ENCODE results near the gene HYI. TPM values are rescaled to one million over a fixed set of nuclear protein-coding genes. Genes with fewer than 3 reads are reported as not detected.

HYI gene
- total RNA-seq, 1 experiment from 2014 or later, result 34.5 TPM

DNA sequence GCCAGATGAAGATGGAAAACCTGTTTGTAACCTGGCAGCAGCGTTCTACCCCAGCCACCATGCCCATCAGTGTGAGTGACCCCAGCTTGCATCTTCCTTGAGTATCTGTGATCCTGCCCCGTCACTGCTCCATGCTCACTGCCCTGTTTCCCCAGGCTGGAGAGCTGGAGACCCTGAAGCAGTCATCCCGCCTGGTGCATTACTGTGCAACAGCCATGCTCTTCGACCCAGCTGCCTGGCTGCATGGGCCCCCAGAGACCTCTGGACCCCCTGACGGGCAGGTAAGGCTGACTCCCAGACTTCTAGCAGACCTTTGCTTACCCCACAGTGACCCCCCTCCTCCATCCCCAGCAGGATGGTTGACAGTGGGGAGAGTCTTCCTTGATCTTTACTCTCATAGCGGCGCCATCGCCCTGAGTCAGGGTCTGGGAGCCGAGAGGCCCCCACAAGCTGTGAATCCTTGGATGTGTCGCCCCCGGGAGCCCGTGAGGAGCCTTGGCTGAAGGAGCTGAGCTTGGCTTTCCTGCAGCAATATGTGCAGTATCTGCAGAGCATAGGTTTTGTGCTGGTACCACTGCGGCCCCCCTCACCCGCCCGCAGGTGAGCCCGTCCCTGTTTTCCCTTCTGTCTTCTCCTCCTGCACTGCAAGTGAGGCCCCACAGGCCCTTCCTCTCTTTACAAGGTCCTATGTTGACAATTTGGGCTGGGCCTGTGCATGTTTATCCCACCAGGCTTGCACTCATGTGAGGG lies 10.4 kb downstream of the HYI start:
- no peaks in the 10 kb centered on the region for H3K9me3 Mint-ChIP-seq (ENCODE audit: unreplicated experiment)
- no peaks in the 10 kb centered on the region for H3K9me3 ChIP-seq
- no peaks in the 10 kb centered on the region for H3K36me3 ChIP-seq (ENCODE audit: control insufficient read depth, insufficient read depth, low read length)
- no peak overlapping the region for H3K4me3 ChIP-seq (ENCODE audit: low read depth, low read length)
- H3K4me1 ChIP-seq, result no peaks in the 10 kb centered on the region
- intact Hi-C loops (cut with micrococcal nuclease; ENCODE audit: unreplicated experiment), result no loop called here
- no TSS peak for BruUV-seq (replicated peaks)
- no peak overlapping the region for H3K4me3 Mint-ChIP-seq (ENCODE audit: unreplicated experiment)
- no peak for DNase-seq
- H3K27me3 Mint-ChIP-seq (ENCODE audit: insufficient read depth, unreplicated experiment), result no peaks in the 10 kb centered on the region
- no peak overlapping the region for H3K27ac Mint-ChIP-seq (ENCODE audit: unreplicated experiment)
- no peaks in the 10 kb centered on the region for H3K27me3 ChIP-seq (replicated peaks; ENCODE audit: control insufficient read depth, insufficient read depth, low read length)
- TF ChIP-seq, protein P1, sequence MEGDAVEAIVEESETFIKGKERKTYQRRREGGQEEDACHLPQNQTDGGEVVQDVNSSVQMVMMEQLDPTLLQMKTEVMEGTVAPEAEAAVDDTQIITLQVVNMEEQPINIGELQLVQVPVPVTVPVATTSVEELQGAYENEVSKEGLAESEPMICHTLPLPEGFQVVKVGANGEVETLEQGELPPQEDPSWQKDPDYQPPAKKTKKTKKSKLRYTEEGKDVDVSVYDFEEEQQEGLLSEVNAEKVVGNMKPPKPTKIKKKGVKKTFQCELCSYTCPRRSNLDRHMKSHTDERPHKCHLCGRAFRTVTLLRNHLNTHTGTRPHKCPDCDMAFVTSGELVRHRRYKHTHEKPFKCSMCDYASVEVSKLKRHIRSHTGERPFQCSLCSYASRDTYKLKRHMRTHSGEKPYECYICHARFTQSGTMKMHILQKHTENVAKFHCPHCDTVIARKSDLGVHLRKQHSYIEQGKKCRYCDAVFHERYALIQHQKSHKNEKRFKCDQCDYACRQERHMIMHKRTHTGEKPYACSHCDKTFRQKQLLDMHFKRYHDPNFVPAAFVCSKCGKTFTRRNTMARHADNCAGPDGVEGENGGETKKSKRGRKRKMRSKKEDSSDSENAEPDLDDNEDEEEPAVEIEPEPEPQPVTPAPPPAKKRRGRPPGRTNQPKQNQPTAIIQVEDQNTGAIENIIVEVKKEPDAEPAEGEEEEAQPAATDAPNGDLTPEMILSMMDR (IDR thresholded peaks at IDR 0.05; ENCODE audit: insufficient read depth in 1 of 2, low read depth in 1 of 2, low read length in 1 of 2, severe bottlenecking in 1 of 2, unreplicated experiment in 1 of 2), result no peak
- POLR2A ChIA-PET, result no interaction called here
- CTCF ChIA-PET, result no interaction called here
- H3K36me3 Mint-ChIP-seq (ENCODE audit: insufficient read depth, unreplicated experiment), result peaks cover 12% of the 10 kb centered on the region
- peaks cover 9% of the 10 kb centered on the region for H3K4me1 Mint-ChIP-seq (ENCODE audit: low read depth, unreplicated experiment)

DNA sequence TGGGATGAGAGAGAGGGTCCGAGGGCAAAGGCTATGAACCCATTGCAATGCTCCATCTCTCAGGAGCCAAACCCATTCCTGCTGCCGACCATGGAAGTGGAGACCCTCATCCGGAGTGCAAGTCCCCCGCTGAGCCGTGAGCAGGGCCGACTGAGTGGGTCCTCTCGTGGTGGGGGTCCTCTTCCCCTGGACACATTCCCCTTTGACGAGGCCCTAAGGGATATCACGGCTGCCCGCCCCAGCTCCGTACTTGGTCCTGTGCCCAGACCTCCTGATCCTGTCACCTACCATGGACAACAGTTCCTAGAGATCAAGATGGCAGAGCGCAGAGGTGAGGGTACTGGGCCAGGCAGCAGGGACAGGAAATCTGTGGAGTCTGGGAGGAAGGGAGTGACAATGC lies 11.0 kb downstream of the HYI start:
- no peak overlapping the region for H3K4me3 Mint-ChIP-seq (ENCODE audit: unreplicated experiment)
- H3K4me3 ChIP-seq (ENCODE audit: low read depth, low read length), result no peak overlapping the region
- H3K27me3 ChIP-seq (replicated peaks; ENCODE audit: control insufficient read depth, insufficient read depth, low read length), result no peaks in the 10 kb centered on the region
- BruUV-seq (replicated peaks), result no TSS peak
- DNase-seq, result no peak
- H3K36me3 Mint-ChIP-seq (ENCODE audit: insufficient read depth, unreplicated experiment), result peaks cover 10% of the 10 kb centered on the region
- intact Hi-C loops (cut with micrococcal nuclease; ENCODE audit: unreplicated experiment), result no loop called here
- no peaks in the 10 kb centered on the region for H3K4me1 ChIP-seq
- H3K27ac Mint-ChIP-seq (ENCODE audit: unreplicated experiment), result no peak overlapping the region
- CTCF ChIA-PET, result no interaction called here
- no peaks in the 10 kb centered on the region for H3K36me3 ChIP-seq (ENCODE audit: control insufficient read depth, insufficient read depth, low read length)
- no peaks in the 10 kb centered on the region for H3K9me3 ChIP-seq
- H3K4me1 Mint-ChIP-seq (ENCODE audit: low read depth, unreplicated experiment), result peaks cover 9% of the 10 kb centered on the region
- TF ChIP-seq, protein P1 (IDR thresholded peaks at IDR 0.05; ENCODE audit: insufficient read depth in 1 of 2, low read depth in 1 of 2, low read length in 1 of 2, severe bottlenecking in 1 of 2, unreplicated experiment in 1 of 2), result no peak
- POLR2A ChIA-PET, result no interaction called here
- H3K9me3 Mint-ChIP-seq (ENCODE audit: unreplicated experiment), result no peaks in the 10 kb centered on the region
- H3K27me3 Mint-ChIP-seq (ENCODE audit: insufficient read depth, unreplicated experiment), result no peaks in the 10 kb centered on the region

DNA sequence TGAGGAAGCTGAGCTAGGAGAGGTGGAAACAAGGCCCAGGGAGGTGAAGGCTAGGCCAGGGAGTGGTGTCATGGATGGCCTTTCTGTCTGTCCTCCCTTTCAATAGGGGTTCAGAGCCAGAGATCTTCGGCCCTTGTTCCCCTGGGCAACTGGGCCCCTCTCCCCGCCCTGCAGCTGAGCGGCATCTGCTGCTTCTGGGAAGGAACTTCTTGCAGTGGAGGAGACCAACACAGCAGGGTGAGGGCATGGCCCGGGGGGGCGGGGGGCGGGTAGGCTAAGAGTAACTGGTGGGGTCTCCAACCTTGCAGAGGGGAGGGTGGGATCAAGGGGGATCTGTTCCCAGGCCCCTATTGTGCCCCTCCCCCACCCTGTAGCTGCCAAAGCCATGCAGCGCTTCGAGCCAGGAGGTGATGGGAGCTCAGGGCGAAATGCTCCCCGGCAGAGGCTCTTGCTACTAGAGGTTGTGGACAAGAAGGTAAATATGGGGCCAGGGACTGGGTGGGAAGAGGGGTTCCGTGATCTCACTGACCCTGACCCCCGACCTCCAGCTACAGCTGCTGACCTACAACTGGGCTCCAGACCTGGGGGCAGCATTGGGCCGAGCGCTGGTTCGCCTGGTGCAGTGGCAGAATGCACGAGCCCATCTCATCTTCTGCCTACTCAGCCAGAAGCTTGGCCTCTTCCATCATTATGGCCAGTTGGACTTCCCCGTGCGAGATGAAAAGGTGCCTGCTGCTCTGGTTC lies 11.7 kb downstream of the HYI start:
- no peak overlapping the region for H3K4me3 ChIP-seq (ENCODE audit: low read depth, low read length)
- no peaks in the 10 kb centered on the region for H3K9me3 ChIP-seq
- Mint-ChIP-seq H3K36me3 (ENCODE audit: insufficient read depth, unreplicated experiment) (peaks cover 3% of the 10 kb centered on the region), H3K4me1 (ENCODE audit: low read depth, unreplicated experiment) (peaks cover 9% of the 10 kb centered on the region), H3K27ac (ENCODE audit: unreplicated experiment) (no peak overlapping the region), H3K4me3 (ENCODE audit: unreplicated experiment) (no peak overlapping the region), H3K9me3 (ENCODE audit: unreplicated experiment) (no peaks in the 10 kb centered on the region), H3K27me3 (ENCODE audit: insufficient read depth, unreplicated experiment) (no peaks in the 10 kb centered on the region)
- no TSS peak for BruUV-seq (replicated peaks)
- DNase-seq, result no peak
- intact Hi-C loops (cut with micrococcal nuclease; ENCODE audit: unreplicated experiment), result no loop called here
- H3K4me1 ChIP-seq, result no peaks in the 10 kb centered on the region
- POLR2A ChIA-PET, result no interaction called here
- no peaks in the 10 kb centered on the region for H3K36me3 ChIP-seq (ENCODE audit: control insufficient read depth, insufficient read depth, low read length)
- H3K27me3 ChIP-seq (replicated peaks; ENCODE audit: control insufficient read depth, insufficient read depth, low read length), result no peaks in the 10 kb centered on the region
- CTCF ChIA-PET, result no interaction called here
- TF ChIP-seq, protein P1 (IDR thresholded peaks at IDR 0.05; ENCODE audit: insufficient read depth in 1 of 2, low read depth in 1 of 2, low read length in 1 of 2, severe bottlenecking in 1 of 2, unreplicated experiment in 1 of 2), result no peak
